Measurements from ENCODE around the gene MAP9. TPM values are rescaled to one million over a fixed set of nuclear protein-coding genes. Genes with fewer than 3 reads are reported as not detected.
A peak's percentile ranks its signal among the peaks of the same experiment; 100 is the strongest.

The MAP9 gene
- total and polyA plus RNA-seq, 10 of the 15 experiments (the other 5 are each of a cell fraction or from before 2014, with no cell fraction given), result 1.2 to 7.0 (median 4.3) TPM

DNA sequence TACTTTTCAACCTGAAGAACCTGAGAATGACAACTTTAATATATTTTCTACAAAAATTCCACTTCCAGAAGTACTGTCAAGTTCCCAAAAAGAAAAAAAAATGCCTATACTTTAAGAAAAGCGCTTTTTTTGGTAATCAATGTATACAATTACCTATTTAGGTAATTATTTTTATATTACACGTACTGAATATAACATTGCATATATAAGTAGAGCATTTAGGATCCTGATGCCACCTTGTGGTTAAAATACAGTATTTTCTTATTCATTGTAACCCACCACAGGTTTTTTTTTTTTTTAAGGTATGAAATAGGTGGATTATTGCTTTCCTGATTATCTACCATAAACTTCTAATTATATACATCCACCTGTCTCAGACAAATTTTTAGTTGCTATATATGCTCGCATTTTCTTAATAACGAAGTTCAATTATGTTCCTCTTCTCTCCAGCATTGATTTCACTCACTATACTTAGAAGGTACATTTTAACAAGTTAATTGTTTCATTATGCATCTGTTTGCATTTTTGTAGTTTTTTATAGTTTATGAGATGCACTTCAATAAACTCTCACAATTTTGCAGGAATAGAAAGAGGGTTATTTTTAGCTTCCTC lies 5.2 kb downstream of the MAP9 start (continued):
- TF ChIP-seq SIN3A (IDR thresholded peaks at IDR 0.05; ENCODE audit: low read depth, low read length) (no peak), RCOR1 (conservative IDR thresholded peaks at IDR 0.05; ENCODE audit: low read depth, low read length) (no peak), POLR2A (IDR thresholded peaks at IDR 0.05; ENCODE audit: low read depth, low read length) (no peak), RUNX3 (IDR thresholded peaks at IDR 0.05; ENCODE audit: low read length) (peak; percentile 17; the same call in 1 of the 2 replicates), FOS (IDR thresholded peaks at IDR 0.05; ENCODE audit: borderline replicate concordance, extremely low read depth, insufficient read length) (no peak), YY1 (IDR thresholded peaks at IDR 0.05; ENCODE audit: low read depth, low read length) (no peak)
- TF ChIP-seq, protein P1, sequence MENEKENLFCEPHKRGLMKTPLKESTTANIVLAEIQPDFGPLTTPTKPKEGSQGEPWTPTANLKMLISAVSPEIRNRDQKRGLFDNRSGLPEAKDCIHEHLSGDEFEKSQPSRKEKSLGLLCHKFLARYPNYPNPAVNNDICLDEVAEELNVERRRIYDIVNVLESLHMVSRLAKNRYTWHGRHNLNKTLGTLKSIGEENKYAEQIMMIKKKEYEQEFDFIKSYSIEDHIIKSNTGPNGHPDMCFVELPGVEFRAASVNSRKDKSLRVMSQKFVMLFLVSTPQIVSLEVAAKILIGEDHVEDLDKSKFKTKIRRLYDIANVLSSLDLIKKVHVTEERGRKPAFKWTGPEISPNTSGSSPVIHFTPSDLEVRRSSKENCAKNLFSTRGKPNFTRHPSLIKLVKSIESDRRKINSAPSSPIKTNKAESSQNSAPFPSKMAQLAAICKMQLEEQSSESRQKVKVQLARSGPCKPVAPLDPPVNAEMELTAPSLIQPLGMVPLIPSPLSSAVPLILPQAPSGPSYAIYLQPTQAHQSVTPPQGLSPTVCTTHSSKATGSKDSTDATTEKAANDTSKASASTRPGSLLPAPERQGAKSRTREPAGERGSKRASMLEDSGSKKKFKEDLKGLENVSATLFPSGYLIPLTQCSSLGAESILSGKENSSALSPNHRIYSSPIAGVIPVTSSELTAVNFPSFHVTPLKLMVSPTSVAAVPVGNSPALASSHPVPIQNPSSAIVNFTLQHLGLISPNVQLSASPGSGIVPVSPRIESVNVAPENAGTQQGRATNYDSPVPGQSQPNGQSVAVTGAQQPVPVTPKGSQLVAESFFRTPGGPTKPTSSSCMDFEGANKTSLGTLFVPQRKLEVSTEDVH (IDR thresholded peaks at IDR 0.05; ENCODE audit: low read depth, partially characterized antibody), result no peak

- RAD21 ChIA-PET (ENCODE audit: unreplicated experiment), result interaction anchor here (0.6 to 1.1 kb wide), 4 partner anchors 11 to 420 kb away, joined by 3 read pairs; no protein-coding TSS in a partner anchor
- Histone ChIP-seq H3K36me3 (ENCODE audit: control insufficient read depth in 2 of 2, insufficient read depth in 2 of 2, low read length in 1 of 2) (no peaks in the 10 kb centered on the region), H3K27ac (ENCODE audit: control insufficient read depth, insufficient read depth) (no peak overlapping the region), H3K79me2 (ENCODE audit: control insufficient read depth, insufficient read depth, low read length) (no peaks in the 10 kb centered on the region), H4K20me1 (ENCODE audit: control insufficient read depth, insufficient read depth) (no peaks in the 10 kb centered on the region), H3K9me3 (replicated peaks; ENCODE audit: control insufficient read depth, insufficient read depth, low read length) (no peaks in the 10 kb centered on the region), H3K9ac (ENCODE audit: control insufficient read depth, insufficient read depth, low read length) (no peak overlapping the region), H3K4me3 (no peak overlapping the region), H3K4me2 (ENCODE audit: control insufficient read depth, insufficient read depth) (no peak overlapping the region), H2AFZ (ENCODE audit: control insufficient read depth, low read depth, low read length) (no peak overlapping the region), H3K27me3 (replicated peaks in 1 of 2; ENCODE audit: control insufficient read depth in 2 of 2, insufficient read depth in 2 of 2, low read length in 1 of 2) (no peaks in the 10 kb centered on the region), H3K4me1 (ENCODE audit: control insufficient read depth, insufficient read depth, low read length) (no peaks in the 10 kb centered on the region)
- intact Hi-C loops (cut with micrococcal nuclease; ENCODE audit: unreplicated experiment), result loop anchor here (5.0 kb wide), 1 partner anchor 815 kb away; the partner anchor contains the start of gene PLRG1
- ATAC-seq, result peak; percentile 73
- in situ Hi-C loops (cut with MboI), result no loop called here
- WGBS (ENCODE audit: insufficient coverage, insufficient replicate concordance, low lambda C conversion rate, missing lambda C conversion rate), result 77% methylated on average over 2 of the region's 2 CpGs
- DNase-seq (ENCODE audit: low read depth, low spot score), result no peak
- CTCF ChIA-PET, result interaction anchor here (0.6 to 1.3 kb wide), 5 partner anchors 11 to 553 kb away, joined by 3 to 8 read pairs (median 3); no protein-coding TSS in a partner anchor
- SMC1A ChIA-PET (ENCODE audit: uncharacterized antibody, unreplicated experiment), result interaction anchor here (0.8 to 1.4 kb wide), 2 partner anchors 12 to 291 kb away, joined by 3 to 6 read pairs; no protein-coding TSS in a partner anchor
- POLR2A ChIA-PET, result interaction anchor here (0.8 kb wide), 1 partner anchor 9 kb away, joined by 3 read pairs; no protein-coding TSS in a partner anchor
- no TSS peak for BruUV-seq (replicated peaks)
- TF ChIP-seq JUNB (IDR thresholded peaks at IDR 0.05), result no peak
- no peak for TF ChIP-seq NR2F1 (conservative IDR thresholded peaks at IDR 0.05)
- TF ChIP-seq, protein P1 (IDR thresholded peaks at IDR 0.05; ENCODE audit: low read depth, partially characterized antibody), result no peak
- TF ChIP-seq RFX5 (IDR thresholded peaks at IDR 0.05; ENCODE audit: low read depth, low read length), result no peak
- TF ChIP-seq SRF (IDR thresholded peaks at IDR 0.05; ENCODE audit: low read depth in 2 of 2, low read length in 2 of 2), result no peak
- TF ChIP-seq DPF2 (IDR thresholded peaks at IDR 0.05), result no peak
- no peak for TF ChIP-seq SMAD1 (IDR thresholded peaks at IDR 0.05; ENCODE audit: low read depth, partially characterized antibody)
- TF ChIP-seq PAX8 (IDR thresholded peaks at IDR 0.05), result no peak
- no peak for TF ChIP-seq MEF2B (IDR thresholded peaks at IDR 0.05; ENCODE audit: partially characterized antibody, poor library complexity, severe bottlenecking)
- TF ChIP-seq PML (IDR thresholded peaks at IDR 0.05; ENCODE audit: low read length), result no peak
- no peak for TF ChIP-seq TARDBP (IDR thresholded peaks at IDR 0.05; ENCODE audit: borderline replicate concordance)
- no peak for FAIRE-seq
Measured at GRCh38 chr4:155367608-155368007, 9.2 kb downstream of the MAP9 start.

Data from GM12878 (cell line).